GM23338 (cell line): ENCODE data around the gene SYNE1. TPM values are rescaled to one million over a fixed set of nuclear protein-coding genes. Genes with fewer than 3 reads are reported as not detected.

Experiments
- ATAC-seq: fragments of 200-7000 bp; cut with Tn5 transposase; 3 replicates; pipeline ENCODE4 v1.9.1; 2020
- DNase-seq: peaks from one replicate; pipeline ENCODE4 v3.0.0-alpha.2; 2015; ENCODE audit warnings: low spot score
- H2AFZ ChIP-seq: fragments of 200-600 bp; sonication (generic); 2 replicates; pipeline ENCODE4 v1.8.0; 2016; ENCODE audit warnings: antibody characterized with exemption, mild to moderate bottlenecking, moderate library complexity
- H3F3A ChIP-seq: fragments of 200-600 bp; sonication (generic); replicated peaks from 2 replicates; pipeline ENCODE4 v1.8.0; 2017; ENCODE audit warnings: antibody characterized with exemption, mixed run types, low read depth
- H3K27ac ChIP-seq: fragments of 200-600 bp; sonication (generic); 2 replicates; pipeline ENCODE4 v1.6.1; 2016; ENCODE audit warnings: low read depth
- H3K27me3 ChIP-seq: fragments of 200-600 bp; sonication (generic); 2 replicates; pipeline ENCODE4 v1.8.0; 2016; ENCODE audit warnings: mild to moderate bottlenecking, mixed run types, moderate library complexity; ENCODE audit not compliant: insufficient read depth
- H3K36me3 ChIP-seq: fragments of 200-600 bp; sonication (generic); 2 replicates; pipeline ENCODE4 v1.8.0; 2016; ENCODE audit warnings: mild to moderate bottlenecking; ENCODE audit not compliant: insufficient read depth
- H3K4me1 ChIP-seq: fragments of 200-600 bp; sonication (generic); 2 replicates; pipeline ENCODE4 v1.8.0; 2016; ENCODE audit warnings: mild to moderate bottlenecking, moderate library complexity; ENCODE audit not compliant: insufficient read depth
- H3K4me2 ChIP-seq: fragments of 200-600 bp; sonication (generic); 2 replicates; pipeline ENCODE4 v1.7.1; 2017; ENCODE audit warnings: mixed run types
- H3K4me3 ChIP-seq: fragments of 200-600 bp; sonication (generic); 2 replicates; pipeline ENCODE4 v1.6.1; 2016; ENCODE audit warnings: mixed run types
- H3K79me2 ChIP-seq: fragments of 200-600 bp; sonication (generic); replicated peaks from 2 replicates; pipeline ENCODE4 v1.8.0; 2017; ENCODE audit warnings: mild to moderate bottlenecking; ENCODE audit not compliant: insufficient read depth
- H3K9me2 ChIP-seq: fragments of 200-600 bp; sonication (generic); 2 replicates; pipeline ENCODE4 v1.8.0; 2017; ENCODE audit not compliant: insufficient read depth
- H4K20me1 ChIP-seq: fragments of 200-600 bp; sonication (generic); replicated peaks from 2 replicates; pipeline ENCODE4 v1.8.0; 2017; ENCODE audit warnings: mild to moderate bottlenecking; ENCODE audit not compliant: insufficient read depth
- H3K27ac Mint-ChIP-seq: 2 replicates; pipeline ENCODE4 v1.8.0; 2020; ENCODE audit warnings: inconsistent platforms, mild to moderate bottlenecking, moderate library complexity, mixed read lengths
- H3K27me3 Mint-ChIP-seq: 3 replicates; pipeline ENCODE4 v1.8.0; 2022; ENCODE audit warnings: low read depth, mild to moderate bottlenecking, moderate library complexity, mixed read lengths, inconsistent platforms; ENCODE audit not compliant: insufficient read depth, poor library complexity
- H3K36me3 Mint-ChIP-seq: 3 replicates; pipeline ENCODE4 v1.8.0; 2021; ENCODE audit warnings: low read depth, mild to moderate bottlenecking, inconsistent platforms, moderate library complexity, mixed read lengths
- H3K4me1 Mint-ChIP-seq: 3 replicates; pipeline ENCODE4 v1.8.0; 2020; ENCODE audit warnings: mild to moderate bottlenecking, inconsistent platforms, mixed read lengths
- H3K4me3 Mint-ChIP-seq: 3 replicates; pipeline ENCODE4 v1.8.0; 2021; ENCODE audit warnings: moderate library complexity, mild to moderate bottlenecking, inconsistent platforms, mixed read lengths
- H3K9me3 Mint-ChIP-seq: 3 replicates; pipeline ENCODE4 v1.8.0; 2020; ENCODE audit warnings: moderate library complexity, mild to moderate bottlenecking, inconsistent platforms, mixed read lengths
- EZH2 ChIP-seq: fragments of 200-600 bp; sonication (generic); IDR thresholded peaks from one replicate; pipeline ENCODE4 v1.8.0; 2017; ENCODE audit warnings: antibody characterized with exemption, mild to moderate bottlenecking, low read depth; ENCODE audit not compliant: unreplicated experiment
- JUNB ChIP-seq: IDR thresholded peaks from one replicate; pipeline ENCODE4 v1.6.1; 2016; ENCODE audit warnings: antibody characterized with exemption; ENCODE audit not compliant: unreplicated experiment
- NANOG ChIP-seq: IDR thresholded peaks from 2 replicates; pipeline ENCODE4 v1.6.1; 2016; ENCODE audit warnings: antibody characterized with exemption, borderline replicate concordance
- STAT1 ChIP-seq: IDR thresholded peaks from one replicate; pipeline ENCODE4 v1.6.1; 2016; ENCODE audit warnings: antibody characterized with exemption; ENCODE audit not compliant: unreplicated experiment
- ZNF114 ChIP-seq: fragments of 250-450 bp; sonication (Bioruptor Pico); IDR thresholded peaks from 2 replicates; pipeline ENCODE4 v1.5.0; 2020; ENCODE audit warnings: mild to moderate bottlenecking, moderate library complexity
- ZNF331 ChIP-seq: fragments of 250-450 bp; sonication (Bioruptor Pico); IDR thresholded peaks from 2 replicates; pipeline ENCODE4 v1.5.0; 2020; ENCODE audit warnings: low read depth, mild to moderate bottlenecking, moderate library complexity
- polyA plus RNA-seq: library from polyadenylated mRNA; unstranded; fragments of >200 nt; fragmentation: Nextera tagmentation; extraction: Ambion mirVana; gene quantifications from 2 replicates; pipeline ENCODE4 v1.2.1, GENCODE V29; 2016
- total RNA-seq: library from RNA; depleted of rRNA; stranded (reverse); fragments of >200 nt; shearing (Covaris generic); gene quantifications from 2 replicates; pipeline ENCODE4 v1.2.3, GENCODE V29; 2014
- TF ChIP-seq, protein P1 (sequence below): IDR thresholded peaks from one replicate; pipeline ENCODE4 v1.6.1; 2018; ENCODE audit warnings: antibody characterized with exemption; ENCODE audit not compliant: unreplicated experiment
- TF ChIP-seq, protein P2 (sequence below): fragments of 250-450 bp; sonication (Bioruptor Pico); IDR thresholded peaks from 2 replicates; pipeline ENCODE4 v1.5.0; 2020; ENCODE audit warnings: mild to moderate bottlenecking, moderate library complexity

SYNE1 gene
- total and polyA plus RNA-seq, 2 experiments from 2014 or later: 3.9 to 13.6 TPM

DNA sequence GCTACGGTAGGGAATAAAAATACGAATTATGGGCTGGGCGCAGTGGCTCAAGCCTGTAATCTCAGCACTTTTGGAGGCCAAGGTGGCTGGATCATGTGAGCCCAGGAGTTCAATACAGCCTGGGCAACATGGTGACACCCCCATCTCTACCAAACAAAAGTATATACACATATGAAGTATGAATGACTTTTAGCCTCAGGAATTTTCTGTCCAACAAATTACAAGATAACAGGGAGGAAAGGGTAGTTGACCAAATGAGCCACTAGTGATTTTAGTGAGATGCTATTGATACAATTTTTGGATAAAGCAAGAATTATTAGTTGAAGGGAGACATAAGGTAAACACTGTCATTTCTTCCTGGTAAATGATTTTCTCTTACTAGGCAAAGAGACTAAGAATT is 328.2 kb downstream of the SYNE1 start (continued):
- TF ChIP-seq, protein P1, sequence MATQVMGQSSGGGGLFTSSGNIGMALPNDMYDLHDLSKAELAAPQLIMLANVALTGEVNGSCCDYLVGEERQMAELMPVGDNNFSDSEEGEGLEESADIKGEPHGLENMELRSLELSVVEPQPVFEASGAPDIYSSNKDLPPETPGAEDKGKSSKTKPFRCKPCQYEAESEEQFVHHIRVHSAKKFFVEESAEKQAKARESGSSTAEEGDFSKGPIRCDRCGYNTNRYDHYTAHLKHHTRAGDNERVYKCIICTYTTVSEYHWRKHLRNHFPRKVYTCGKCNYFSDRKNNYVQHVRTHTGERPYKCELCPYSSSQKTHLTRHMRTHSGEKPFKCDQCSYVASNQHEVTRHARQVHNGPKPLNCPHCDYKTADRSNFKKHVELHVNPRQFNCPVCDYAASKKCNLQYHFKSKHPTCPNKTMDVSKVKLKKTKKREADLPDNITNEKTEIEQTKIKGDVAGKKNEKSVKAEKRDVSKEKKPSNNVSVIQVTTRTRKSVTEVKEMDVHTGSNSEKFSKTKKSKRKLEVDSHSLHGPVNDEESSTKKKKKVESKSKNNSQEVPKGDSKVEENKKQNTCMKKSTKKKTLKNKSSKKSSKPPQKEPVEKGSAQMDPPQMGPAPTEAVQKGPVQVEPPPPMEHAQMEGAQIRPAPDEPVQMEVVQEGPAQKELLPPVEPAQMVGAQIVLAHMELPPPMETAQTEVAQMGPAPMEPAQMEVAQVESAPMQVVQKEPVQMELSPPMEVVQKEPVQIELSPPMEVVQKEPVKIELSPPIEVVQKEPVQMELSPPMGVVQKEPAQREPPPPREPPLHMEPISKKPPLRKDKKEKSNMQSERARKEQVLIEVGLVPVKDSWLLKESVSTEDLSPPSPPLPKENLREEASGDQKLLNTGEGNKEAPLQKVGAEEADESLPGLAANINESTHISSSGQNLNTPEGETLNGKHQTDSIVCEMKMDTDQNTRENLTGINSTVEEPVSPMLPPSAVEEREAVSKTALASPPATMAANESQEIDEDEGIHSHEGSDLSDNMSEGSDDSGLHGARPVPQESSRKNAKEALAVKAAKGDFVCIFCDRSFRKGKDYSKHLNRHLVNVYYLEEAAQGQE: no peak
- TF ChIP-seq JUNB: no peak

DNA sequence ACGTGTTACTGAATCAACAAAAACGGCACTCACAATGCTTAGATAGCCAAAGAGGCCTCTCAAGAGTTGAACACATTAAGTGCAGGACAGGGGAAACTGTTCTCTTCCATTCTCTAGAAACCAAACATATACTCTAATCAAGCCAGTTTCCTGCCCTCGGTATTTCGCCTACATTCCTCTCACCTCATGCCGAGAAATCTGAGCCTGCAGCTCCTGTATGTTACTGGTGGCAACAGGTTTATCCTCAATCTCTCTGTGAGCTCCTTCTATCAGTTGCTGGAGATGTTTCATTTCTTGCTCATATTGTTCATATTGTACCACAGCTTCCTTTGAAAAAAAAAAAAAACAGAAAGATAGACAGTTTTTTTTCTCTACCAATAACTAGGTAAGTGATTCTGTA is 328.9 kb downstream of the SYNE1 start:
- H3K4me1 ChIP-seq: no peaks in the 10 kb centered on the region
- no peaks in the 10 kb centered on the region for H3K27me3 ChIP-seq
- H2AFZ ChIP-seq: peak overlapping the region; percentile 67; the same call in 1 of the 2 replicates
- no peaks in the 10 kb centered on the region for H4K20me1 ChIP-seq
- no peak overlapping the region for H3K4me2 ChIP-seq
- H3K27ac ChIP-seq: no peak overlapping the region
- Mint-ChIP-seq H3K36me3 (no peaks in the 10 kb centered on the region), H3K27ac (no peak overlapping the region), H3K9me3 (no peaks in the 10 kb centered on the region), H3K27me3 (no peaks in the 10 kb centered on the region), H3K4me3 (no peak overlapping the region), H3K4me1 (no peaks in the 10 kb centered on the region)
- DNase-seq: peak; percentile 20
- no peaks in the 10 kb centered on the region for H3K36me3 ChIP-seq
- no peaks in the 10 kb centered on the region for H3K79me2 ChIP-seq
- no peak for ATAC-seq
- no peaks in the 10 kb centered on the region for H3F3A ChIP-seq
- H3K4me3 ChIP-seq: no peak overlapping the region
- TF ChIP-seq EZH2: no peak
- no peaks in the 10 kb centered on the region for H3K9me2 ChIP-seq

DNA sequence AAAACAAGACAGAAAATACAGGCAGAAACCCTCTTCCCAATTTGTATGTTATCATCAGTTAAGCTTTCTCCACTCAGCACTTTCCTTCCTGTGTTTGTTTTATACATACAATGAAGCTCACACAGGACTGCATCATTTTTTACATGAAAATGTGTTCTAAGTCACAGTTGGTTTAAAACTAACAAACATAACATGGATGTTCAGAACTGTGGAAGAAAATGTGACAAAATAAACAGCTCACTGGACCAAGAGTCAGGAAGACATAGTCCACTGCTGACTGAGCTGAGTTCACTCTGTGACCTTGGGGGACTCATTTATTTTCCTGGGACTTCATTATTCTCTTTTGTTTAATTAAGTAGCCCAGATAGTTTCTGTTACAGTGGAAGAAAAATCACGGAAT is 331.5 kb downstream of the SYNE1 start:
- Histone ChIP-seq H3K4me2 (no peak overlapping the region), H2AFZ (peak overlapping the region; percentile 69; the same call in 1 of the 2 replicates), H3F3A (no peaks in the 10 kb centered on the region), H3K4me3 (no peak overlapping the region), H3K27me3 (no peaks in the 10 kb centered on the region), H3K36me3 (no peaks in the 10 kb centered on the region), H3K9me2 (no peaks in the 10 kb centered on the region), H3K79me2 (no peaks in the 10 kb centered on the region), H4K20me1 (no peaks in the 10 kb centered on the region), H3K4me1 (no peaks in the 10 kb centered on the region), H3K27ac (no peak overlapping the region)
- peaks cover 9% of the 10 kb centered on the region; the same call in 2 of the 3 replicates for H3K4me1 Mint-ChIP-seq
- no peaks in the 10 kb centered on the region for H3K9me3 Mint-ChIP-seq
- no peak for ATAC-seq
- no peak overlapping the region for H3K4me3 Mint-ChIP-seq
- no peak for DNase-seq
- no peak overlapping the region for H3K27ac Mint-ChIP-seq
- no peaks in the 10 kb centered on the region for H3K36me3 Mint-ChIP-seq
- H3K27me3 Mint-ChIP-seq: no peaks in the 10 kb centered on the region
- TF ChIP-seq ZNF114 (no peak), EZH2 (no peak), NANOG (no peak), STAT1 (no peak), ZNF331 (CRISPR knock-in tag) (no peak)
- TF ChIP-seq, protein P2, sequence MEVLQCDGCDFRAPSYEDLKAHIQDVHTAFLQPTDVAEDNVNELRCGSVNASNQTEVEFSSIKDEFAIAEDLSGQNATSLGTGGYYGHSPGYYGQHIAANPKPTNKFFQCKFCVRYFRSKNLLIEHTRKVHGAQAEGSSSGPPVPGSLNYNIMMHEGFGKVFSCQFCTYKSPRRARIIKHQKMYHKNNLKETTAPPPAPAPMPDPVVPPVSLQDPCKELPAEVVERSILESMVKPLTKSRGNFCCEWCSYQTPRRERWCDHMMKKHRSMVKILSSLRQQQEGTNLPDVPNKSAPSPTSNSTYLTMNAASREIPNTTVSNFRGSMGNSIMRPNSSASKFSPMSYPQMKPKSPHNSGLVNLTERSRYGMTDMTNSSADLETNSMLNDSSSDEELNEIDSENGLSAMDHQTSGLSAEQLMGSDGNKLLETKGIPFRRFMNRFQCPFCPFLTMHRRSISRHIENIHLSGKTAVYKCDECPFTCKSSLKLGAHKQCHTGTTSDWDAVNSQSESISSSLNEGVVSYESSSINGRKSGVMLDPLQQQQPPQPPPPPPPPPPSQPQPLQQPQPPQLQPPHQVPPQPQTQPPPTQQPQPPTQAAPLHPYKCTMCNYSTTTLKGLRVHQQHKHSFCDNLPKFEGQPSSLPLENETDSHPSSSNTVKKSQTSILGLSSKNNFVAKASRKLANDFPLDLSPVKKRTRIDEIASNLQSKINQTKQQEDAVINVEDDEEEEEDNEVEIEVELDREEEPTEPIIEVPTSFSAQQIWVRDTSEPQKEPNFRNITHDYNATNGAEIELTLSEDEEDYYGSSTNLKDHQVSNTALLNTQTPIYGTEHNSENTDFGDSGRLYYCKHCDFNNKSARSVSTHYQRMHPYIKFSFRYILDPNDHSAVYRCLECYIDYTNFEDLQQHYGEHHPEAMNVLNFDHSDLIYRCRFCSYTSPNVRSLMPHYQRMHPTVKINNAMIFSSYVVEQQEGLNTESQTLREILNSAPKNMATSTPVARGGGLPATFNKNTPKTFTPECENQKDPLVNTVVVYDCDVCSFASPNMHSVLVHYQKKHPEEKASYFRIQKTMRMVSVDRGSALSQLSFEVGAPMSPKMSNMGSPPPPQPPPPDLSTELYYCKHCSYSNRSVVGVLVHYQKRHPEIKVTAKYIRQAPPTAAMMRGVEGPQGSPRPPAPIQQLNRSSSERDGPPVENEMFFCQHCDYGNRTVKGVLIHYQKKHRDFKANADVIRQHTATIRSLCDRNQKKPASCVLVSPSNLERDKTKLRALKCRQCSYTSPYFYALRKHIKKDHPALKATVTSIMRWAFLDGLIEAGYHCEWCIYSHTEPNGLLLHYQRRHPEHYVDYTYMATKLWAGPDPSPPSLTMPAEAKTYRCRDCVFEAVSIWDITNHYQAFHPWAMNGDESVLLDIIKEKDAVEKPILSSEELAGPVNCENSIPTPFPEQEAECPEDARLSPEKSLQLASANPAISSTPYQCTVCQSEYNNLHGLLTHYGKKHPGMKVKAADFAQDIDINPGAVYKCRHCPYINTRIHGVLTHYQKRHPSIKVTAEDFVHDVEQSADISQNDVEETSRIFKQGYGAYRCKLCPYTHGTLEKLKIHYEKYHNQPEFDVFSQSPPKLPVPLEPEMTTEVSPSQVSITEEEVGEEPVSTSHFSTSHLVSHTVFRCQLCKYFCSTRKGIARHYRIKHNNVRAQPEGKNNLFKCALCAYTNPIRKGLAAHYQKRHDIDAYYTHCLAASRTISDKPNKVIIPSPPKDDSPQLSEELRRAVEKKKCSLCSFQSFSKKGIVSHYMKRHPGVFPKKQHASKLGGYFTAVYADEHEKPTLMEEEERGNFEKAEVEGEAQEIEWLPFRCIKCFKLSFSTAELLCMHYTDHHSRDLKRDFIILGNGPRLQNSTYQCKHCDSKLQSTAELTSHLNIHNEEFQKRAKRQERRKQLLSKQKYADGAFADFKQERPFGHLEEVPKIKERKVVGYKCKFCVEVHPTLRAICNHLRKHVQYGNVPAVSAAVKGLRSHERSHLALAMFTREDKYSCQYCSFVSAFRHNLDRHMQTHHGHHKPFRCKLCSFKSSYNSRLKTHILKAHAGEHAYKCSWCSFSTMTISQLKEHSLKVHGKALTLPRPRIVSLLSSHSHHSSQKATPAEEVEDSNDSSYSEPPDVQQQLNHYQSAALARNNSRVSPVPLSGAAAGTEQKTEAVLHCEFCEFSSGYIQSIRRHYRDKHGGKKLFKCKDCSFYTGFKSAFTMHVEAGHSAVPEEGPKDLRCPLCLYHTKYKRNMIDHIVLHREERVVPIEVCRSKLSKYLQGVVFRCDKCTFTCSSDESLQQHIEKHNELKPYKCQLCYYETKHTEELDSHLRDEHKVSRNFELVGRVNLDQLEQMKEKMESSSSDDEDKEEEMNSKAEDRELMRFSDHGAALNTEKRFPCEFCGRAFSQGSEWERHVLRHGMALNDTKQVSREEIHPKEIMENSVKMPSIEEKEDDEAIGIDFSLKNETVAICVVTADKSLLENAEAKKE (CRISPR knock-in tag): no peak
